SU-DHL-6 (cell line): ENCODE results near the gene MRPS18C.

Experiments
- CTCF ChIP-seq: fragments of 200-600 bp; sonication (generic); IDR thresholded peaks from one replicate; pipeline ENCODE4 v1.5.1; 2017; ENCODE audit warnings: antibody characterized with exemption, mild to moderate bottlenecking, low read length, moderate library complexity; ENCODE audit not compliant: insufficient read depth, poor library complexity, severe bottlenecking
- EZH2phosphoT487 ChIP-seq: fragments of 200-600 bp; sonication (generic), shearing (Covaris generic); conservative IDR thresholded peaks from 2 replicates; pipeline ENCODE4 v1.6.1; 2018; ENCODE audit warnings: mild to moderate bottlenecking, antibody characterized with exemption, low read length, moderate library complexity, mixed read lengths

- TF ChIP-seq CTCF (no peak), EZH2phosphoT487 (no peak)
These were observed 48.6 kb downstream of the MRPS18C start for GRCh38 chr4:83504503-83504902.
